Erythroblast (primary cell): ENCODE results near the gene SLC26A3.
"Not testable (repeated sequence)": the region's sequence is repeated elsewhere in the genome, so short reads cannot be mapped to it uniquely, and the experiment has no call there.

Experiments used
- DNase-seq, 2 experiments: peaks; one replicate each; lab custom pipeline; 2025; lab: John Stamatoyannopoulos, UW
- GATA1 ChIP-seq: IDR thresholded peaks from 2 replicates; pipeline ENCODE4 v1.6.1; 2011; ENCODE audit warnings: low read depth, mild to moderate bottlenecking, control low read depth, low read length, moderate library complexity
- POLR2A ChIP-seq: IDR thresholded peaks from 2 replicates; pipeline ENCODE4 v1.6.1; 2011; ENCODE audit warnings: mild to moderate bottlenecking, low read length

The SLC26A3 gene

GRCh38 chr7:107803009-107803610 lies at the start of gene SLC26A3:
Gene SLC26A3, minus strand, starts transcription at chr7:107803223. Its CDS starts 8,714 bp downstream, at chr7:107794509.
- TF ChIP-seq POLR2A = no peak
- no peak for DNase-seq

- no peak for DNase-seq
- TF ChIP-seq POLR2A = no peak
- no peak for TF ChIP-seq GATA1
These were observed 47.6 kb upstream of the SLC26A3 start for GRCh38 chr7:107850643-107851042.

GRCh38 chr7:107850216-107850615 lies 47.2 kb upstream of the SLC26A3 start:
- DNase-seq = peak; percentile 39 to 81
- TF ChIP-seq POLR2A = no peak
- no peak for TF ChIP-seq GATA1

GRCh38 chr7:107848211-107848610 lies 45.2 kb upstream of the SLC26A3 start:
- not testable (repeated sequence) for DNase-seq

- DNase-seq = not testable (repeated sequence)
These were observed 44.8 kb upstream of the SLC26A3 start for GRCh38 chr7:107847836-107848175.

GRCh38 chr7:107847168-107847835 lies 44.3 kb upstream of the SLC26A3 start:
- TF ChIP-seq POLR2A (no peak), GATA1 (no peak)
- DNase-seq = no peak

- TF ChIP-seq GATA1 = no peak
- no peak for TF ChIP-seq POLR2A
- no peak for DNase-seq
These were observed 43.3 kb upstream of the SLC26A3 start for GRCh38 chr7:107846324-107846723.

- DNase-seq = peak; percentile 25 to 30
- TF ChIP-seq POLR2A = no peak
- no peak for TF ChIP-seq GATA1
These were observed 40.2 kb upstream of the SLC26A3 start for GRCh38 chr7:107843184-107843583.

- TF ChIP-seq GATA1 = no peak
- no peak for TF ChIP-seq POLR2A
- DNase-seq = no peak
These were observed 39.2 kb upstream of the SLC26A3 start for GRCh38 chr7:107842213-107842612.

- DNase-seq = peak; percentile 69 to 74
- TF ChIP-seq POLR2A (no peak), GATA1 (no peak)
These were observed 36.0 kb upstream of the SLC26A3 start for GRCh38 chr7:107838816-107839565.

GRCh38 chr7:107838024-107838601 lies 35.1 kb upstream of the SLC26A3 start:
- TF ChIP-seq GATA1 (no peak), POLR2A (no peak)
- peak; percentile 36 to 57 for DNase-seq

- DNase-seq = peak; percentile 49 to 70
- TF ChIP-seq POLR2A (no peak), GATA1 (no peak)
These were observed 34.1 kb upstream of the SLC26A3 start for GRCh38 chr7:107837145-107837512.

GRCh38 chr7:107836237-107837144 lies 33.5 kb upstream of the SLC26A3 start:
- peak; percentile 94 to 99 for DNase-seq
- TF ChIP-seq POLR2A (peak; percentile 69), GATA1 (peak; percentile 96)
